Esophagus squamous epithelium (tissue), 5 donors: ENCODE data around the gene POC5. TPM values are rescaled to one million over a fixed set of nuclear protein-coding genes. Genes with fewer than 3 reads are reported as not detected.

Experiments used
- DNase-seq: peaks from one replicate; lab custom pipeline; 2025; lab: John Stamatoyannopoulos, UW
- H3K27ac ChIP-seq, 4 donors: fragments of 200-600 bp; sonication (generic); one replicate each; pipeline ENCODE4 v1.5.1; 2016 to 2019; ENCODE audit warnings: mild to moderate bottlenecking in 1 of 4
- H3K27me3 ChIP-seq, 4 donors: fragments of 200-600 bp; sonication (generic); 1 replicate in 3 of 4; 2 replicates in 1 of 4; pipeline versions ENCODE4 v1.5.1 to v1.6.0; 2017 to 2021; ENCODE audit warnings: antibody characterized with exemption in 1 of 4
- H3K36me3 ChIP-seq, 3 donors: fragments of 200-600 bp; sonication (generic); one replicate each; pipeline ENCODE4 v1.5.1; 2016 to 2019
- H3K4me1 ChIP-seq, 3 donors: fragments of 200-600 bp; sonication (generic); one replicate each; pipeline ENCODE4 v1.5.1; 2017 to 2019
- H3K4me3 ChIP-seq, 4 donors: fragments of 200-600 bp; sonication (generic); 1 replicate in 3 of 4; 2 replicates in 1 of 4; pipeline ENCODE4 v1.5.1; 2016 to 2019; ENCODE audit warnings: mild to moderate bottlenecking in 2 of 4, moderate library complexity in 1 of 4
- H3K9me3 ChIP-seq, 3 donors: fragments of 200-600 bp; sonication (generic); one replicate each; pipeline ENCODE4 v1.5.1; 2016 to 2019
- CTCF ChIP-seq, 6 experiments: fragments of 450-650 bp in 4 of 6; fragments of 200-600 bp in 2 of 6; sonication (generic) in 2 of 6; IDR thresholded peaks; one replicate each; pipeline ENCODE4 v1.5.1; 2016 to 2019; ENCODE audit warnings: antibody characterized with exemption in 6 of 6, mild to moderate bottlenecking in 4 of 6, moderate library complexity in 4 of 6
- POLR2A ChIP-seq, 4 donors: fragments of 450-650 bp; IDR thresholded peaks; one replicate each; pipeline ENCODE4 v1.6.1; 2017; ENCODE audit warnings: antibody characterized with exemption in 4 of 4, mild to moderate bottlenecking in 4 of 4, moderate library complexity in 3 of 4
- WGBS, 2 donors: methylation state at CpG; one replicate each; pipeline ENCODE4 v1.1.5; 2018; 5-methylcytosine and 5-hydroxymethylcytosine counted together
- intact Hi-C: fragments of 100-400 bp; cut with DNase I; formaldehyde crosslinking; loops from one replicate; pipeline ENCODE4 v1.15.0; 2022
- small RNA-seq, 4 donors: library from RNA; depleted of rRNA; stranded (forward); fragments of <200 nt; gene quantifications; one replicate each; pipeline ENCODE3, GENCODE V24; 2016
- total RNA-seq, 4 donors: library from RNA; depleted of rRNA; stranded (reverse); fragments of >200 nt; gene quantifications; one replicate each; pipeline ENCODE4 v1.1.0, GENCODE V29; 2016
- donor health status: DM: yes; HTN: yes; CAD: no.

POC5 gene
- total RNA-seq, 4 donors from 2014 or later = 1.9 to 16.9 (median 9.3) TPM

- Histone ChIP-seq H3K27ac (no peak overlapping the region), H3K27me3 (no peaks in the 10 kb centered on the region), H3K4me1 (no peaks in the 10 kb centered on the region), H3K36me3 (no peaks in the 10 kb centered on the region), H3K9me3 (no peaks in the 10 kb centered on the region), H3K4me3 (no peak overlapping the region)
- intact Hi-C loops = no loop called here
- TF ChIP-seq CTCF (IDR thresholded peaks at IDR 0.05) = no peak
- WGBS, 2 donors = 80 to 96% methylated on average over 2 of the region's 2 CpGs
- no peak for DNase-seq
Measured at GRCh38 chr5:75630875-75631274, 86.4 kb downstream of the POC5 start.

- no peak overlapping the region for H3K27ac ChIP-seq
- 92 to 100% methylated on average over 1 of the region's 1 CpG for WGBS, 2 donors
Measured at GRCh38 chr5:75627801-75628200, 89.4 kb downstream of the POC5 start.

GRCh38 chr5:75626959-75627358, 90.3 kb downstream of the POC5 start:
- no peak for DNase-seq
- H3K9me3 ChIP-seq = no peaks in the 10 kb centered on the region
- no peaks in the 10 kb centered on the region for H3K27me3 ChIP-seq
- no peaks in the 10 kb centered on the region for H3K36me3 ChIP-seq
- peaks cover 0 to 11% (median 0%) of the 10 kb centered on the region in 3 donors for H3K4me1 ChIP-seq
- intact Hi-C loops = no loop called here
- H3K4me3 ChIP-seq = no peak overlapping the region
- TF ChIP-seq CTCF (IDR thresholded peaks at IDR 0.05) (no peak), POLR2A (IDR thresholded peaks at IDR 0.05) (no peak)
- H3K27ac ChIP-seq = no peak overlapping the region

More at GRCh38 chr5:75627801-75628200, 89.4 kb downstream of the POC5 start:
- DNase-seq = no peak
- Histone ChIP-seq H3K4me3 (no peak overlapping the region), H3K36me3 (no peaks in the 10 kb centered on the region), H3K4me1 (peaks cover 0 to 4% (median 0%) of the 10 kb centered on the region in 3 donors), H3K9me3 (no peaks in the 10 kb centered on the region), H3K27me3 (no peaks in the 10 kb centered on the region)
- no peak for TF ChIP-seq CTCF (IDR thresholded peaks at IDR 0.05)
- TF ChIP-seq POLR2A (IDR thresholded peaks at IDR 0.05) = no peak
- intact Hi-C loops = no loop called here

Small RNA genes within 50 kb of the gene (small RNA-seq; reads per million reads assigned to genes)
- 0 reads per million in 4 donors for gene RNU6-680P

Other genes starting within 250 kb of the POC5 start
- gene CERT1, start 205.8 kb downstream of the POC5 start, total RNA-seq = 10 to 100 TPM; 19.8 to 29.9 (median 24.4) TPM
- gene POLK, start 205.5 kb downstream of the POC5 start, total RNA-seq = 10 to 100 TPM in 3 of 4 donors, 1 to 10 TPM in 1; 8.6 to 27.5 (median 14.1) TPM
- under 1 TPM in 2 of 4 donors, not detected in 2; 0.19 to 0.95 TPM for gene ANKDD1B, start 106.0 kb downstream of the POC5 start, total RNA-seq